ENCODE results near the gene CEMIP. TPM values are rescaled to one million over a fixed set of nuclear protein-coding genes. Genes with fewer than 3 reads are reported as not detected.
A peak's percentile ranks its signal among the peaks of the same experiment; 100 is the strongest.

CEMIP gene
- total and polyA plus RNA-seq, 7 experiments from 2014 or later = 0.02 TPM; not detected in 6

DNA sequence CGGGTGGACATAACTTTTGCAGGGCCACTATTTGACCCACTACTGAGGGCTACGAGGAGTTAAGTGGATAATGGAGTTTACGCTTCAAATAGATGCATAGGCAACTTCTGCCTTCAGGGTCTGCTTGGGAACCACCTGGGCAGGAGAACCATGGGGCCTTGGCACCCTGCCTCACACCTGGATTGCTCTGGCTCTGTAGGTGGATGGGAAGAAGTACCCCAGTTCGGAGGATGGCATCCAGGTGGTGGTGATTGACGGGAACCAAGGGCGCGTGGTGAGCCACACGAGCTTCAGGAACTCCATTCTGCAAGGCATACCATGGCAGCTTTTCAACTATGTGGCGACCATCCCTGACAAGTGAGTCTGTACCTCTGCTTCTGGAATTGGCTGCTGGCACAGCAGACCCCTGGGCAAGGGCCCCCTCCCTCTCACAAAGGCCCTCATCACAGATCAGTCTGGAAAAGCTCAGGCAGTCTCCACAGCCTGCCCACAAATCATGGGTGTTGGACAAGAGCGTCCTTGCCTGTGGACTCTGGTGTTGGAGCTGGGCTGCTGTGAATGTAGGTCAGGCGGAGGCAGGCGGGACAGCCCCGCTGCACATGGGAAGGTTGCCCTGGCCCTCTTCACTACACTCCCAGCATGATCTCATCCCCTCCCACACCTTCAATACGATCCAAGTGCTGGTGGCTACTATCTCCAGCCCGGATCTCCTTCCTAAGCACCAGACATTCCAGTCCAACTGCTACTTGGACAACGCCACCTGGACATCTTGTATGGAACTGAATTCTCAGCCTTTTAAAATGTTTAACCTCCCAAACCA lies 163.8 kb downstream of the CEMIP start:
- H3K4me1 Mint-ChIP-seq = peaks cover 0 to 6% (median 0%) of the 10 kb centered on the region in 7 donors
- CTCF ChIA-PET = no interaction called here
- Histone ChIP-seq H3K9me3 (ENCODE audit: control insufficient read depth in 2 of 3, low read length in 3 of 3) (no peaks in the 10 kb centered on the region), H3K27me3 (ENCODE audit: control insufficient read depth in 2 of 2, insufficient read depth in 2 of 2, low read length in 2 of 2) (no peaks in the 10 kb centered on the region), H3K27ac (ENCODE audit: low read depth, low read length) (no peak overlapping the region), H3K4me3 (ENCODE audit: low read length) (no peak overlapping the region), H3K36me3 (ENCODE audit: control insufficient read depth in 2 of 3, insufficient read depth in 3 of 3, low read length in 3 of 3) (peaks cover 5 to 69% (median 5%) of the 10 kb centered on the region in 3 experiments), H3K4me1 (ENCODE audit: control insufficient read depth in 2 of 2, insufficient read depth in 2 of 2, low read length in 2 of 2) (no peaks in the 10 kb centered on the region)
- H3K36me3 Mint-ChIP-seq = peaks cover 8 to 63% (median 39%) of the 10 kb centered on the region in 5 donors
- H3K27me3 Mint-ChIP-seq = no peaks in the 10 kb centered on the region
- DNase-seq (no peak), ATAC-seq (no peak)
- H3K27ac Mint-ChIP-seq = no peak overlapping the region
- no peak overlapping the region for H3K4me3 Mint-ChIP-seq
- H3K9me3 Mint-ChIP-seq = peaks cover 0 to 2% (median 0%) of the 10 kb centered on the region in 11 donors
- intact Hi-C loops (cut with micrococcal nuclease) = no loop called here
- POLR2A ChIA-PET = no interaction called here

DNA sequence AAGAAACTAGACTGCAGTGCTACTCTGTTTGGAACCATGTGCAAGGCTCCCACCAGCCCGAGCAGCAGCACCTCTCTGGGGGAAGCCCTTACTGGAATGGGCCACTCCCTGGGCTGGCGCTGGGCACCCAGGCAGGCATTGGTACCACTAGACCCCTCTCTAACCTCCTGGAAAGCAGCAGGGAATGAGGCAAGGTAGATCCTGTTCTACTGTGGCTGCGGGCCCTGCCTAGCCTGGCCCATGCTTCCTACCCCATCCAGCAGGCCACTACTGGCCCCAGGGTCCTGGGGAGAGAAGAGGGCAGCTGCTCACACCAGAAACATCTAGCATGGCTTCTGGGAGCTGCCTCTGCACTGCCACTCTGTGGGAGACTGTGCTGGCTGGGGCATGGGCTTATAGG lies 165.6 kb downstream of the CEMIP start:
- H3K27ac Mint-ChIP-seq = no peak overlapping the region
- Histone ChIP-seq H3K27me3 (ENCODE audit: control insufficient read depth in 2 of 2, insufficient read depth in 2 of 2, low read length in 2 of 2) (no peaks in the 10 kb centered on the region), H3K27ac (ENCODE audit: low read depth, low read length) (no peak overlapping the region), H3K9me3 (ENCODE audit: control insufficient read depth in 2 of 3, low read length in 3 of 3) (no peaks in the 10 kb centered on the region), H3K4me1 (ENCODE audit: control insufficient read depth in 2 of 2, insufficient read depth in 2 of 2, low read length in 2 of 2) (no peaks in the 10 kb centered on the region), H3K36me3 (ENCODE audit: control insufficient read depth in 2 of 3, insufficient read depth in 3 of 3, low read length in 3 of 3) (peaks cover 5 to 88% (median 15%) of the 10 kb centered on the region in 3 experiments), H3K4me3 (ENCODE audit: low read length) (no peak overlapping the region)
- no peak overlapping the region for H3K4me3 Mint-ChIP-seq
- ChIA-PET POLR2A (no interaction called here), CTCF (no interaction called here)
- DNase-seq = no peak
- ATAC-seq = no peak
- H3K36me3 Mint-ChIP-seq = peaks cover 12 to 77% (median 50%) of the 10 kb centered on the region in 5 donors
- intact Hi-C loops (cut with micrococcal nuclease) = no loop called here
- H3K4me1 Mint-ChIP-seq = peaks cover 0 to 6% (median 0%) of the 10 kb centered on the region in 7 donors
- no peaks in the 10 kb centered on the region for H3K27me3 Mint-ChIP-seq
- H3K9me3 Mint-ChIP-seq = no peaks in the 10 kb centered on the region

DNA sequence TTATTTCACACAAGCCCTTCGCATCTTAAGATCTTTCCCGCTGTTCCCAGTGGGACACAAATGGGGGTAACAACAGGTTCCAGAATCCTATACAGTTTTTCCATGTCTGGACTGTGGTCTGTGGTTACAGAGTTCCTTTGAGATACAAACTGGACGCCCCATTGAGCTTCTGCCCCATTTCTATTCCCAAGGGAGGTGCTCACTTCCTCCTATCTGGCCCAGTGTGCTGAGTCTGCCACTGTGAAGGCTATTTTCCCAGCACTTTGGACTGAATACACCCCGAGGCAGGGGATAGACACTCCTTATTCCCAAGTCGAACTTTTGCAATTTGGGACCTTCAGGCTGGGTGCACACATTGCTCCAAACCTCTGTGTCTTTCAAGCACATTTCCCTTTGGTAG lies 166.4 kb downstream of the CEMIP start:
- Mint-ChIP-seq H3K9me3 (no peaks in the 10 kb centered on the region), H3K4me1 (peaks cover 0 to 6% (median 0%) of the 10 kb centered on the region in 7 donors), H3K36me3 (peaks cover 12 to 81% (median 54%) of the 10 kb centered on the region in 5 donors), H3K27ac (peak overlapping the region in 1 of 9 donors; percentile 63), H3K4me3 (no peak overlapping the region), H3K27me3 (no peaks in the 10 kb centered on the region)
- H3K4me3 ChIP-seq (ENCODE audit: low read length) = no peak overlapping the region
- no peak overlapping the region for H3K27ac ChIP-seq (ENCODE audit: low read depth, low read length)
- POLR2A ChIA-PET = no interaction called here
- CTCF ChIA-PET = interaction anchor here (0.6 kb wide), 1 partner anchor 22 kb away, joined by 3 read pairs; no protein-coding TSS in a partner anchor
- ATAC-seq (no peak), DNase-seq (no peak)
- no peaks in the 10 kb centered on the region for H3K27me3 ChIP-seq (ENCODE audit: control insufficient read depth in 2 of 2, insufficient read depth in 2 of 2, low read length in 2 of 2)
- H3K36me3 ChIP-seq (ENCODE audit: control insufficient read depth in 2 of 3, insufficient read depth in 3 of 3, low read length in 3 of 3) = peaks cover 5 to 91% (median 13%) of the 10 kb centered on the region in 3 experiments
- H3K9me3 ChIP-seq (ENCODE audit: control insufficient read depth in 2 of 3, low read length in 3 of 3) = no peaks in the 10 kb centered on the region
- H3K4me1 ChIP-seq (ENCODE audit: control insufficient read depth in 2 of 2, insufficient read depth in 2 of 2, low read length in 2 of 2) = no peaks in the 10 kb centered on the region
- intact Hi-C loops (cut with micrococcal nuclease) = no loop called here

DNA sequence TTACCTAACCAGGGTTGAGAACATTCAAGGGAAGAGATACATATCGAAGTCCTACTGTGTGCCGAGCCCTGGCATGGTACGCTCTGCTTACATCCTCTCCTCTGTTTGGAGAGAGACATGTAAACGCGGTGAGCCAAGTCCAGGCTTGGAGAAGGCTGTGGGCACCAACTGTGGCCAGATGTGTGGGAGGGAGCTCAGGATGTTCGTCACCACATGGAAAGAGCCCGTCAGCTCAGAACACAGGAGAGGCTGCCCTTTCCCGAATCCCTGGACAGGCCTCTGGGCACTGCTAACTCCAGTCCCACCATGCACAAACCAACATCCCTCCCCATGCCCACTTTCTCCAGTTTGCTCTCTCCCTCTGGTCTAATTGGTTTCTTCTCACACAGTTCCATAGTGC lies 167.4 kb downstream of the CEMIP start:
- Mint-ChIP-seq H3K27ac (peak overlapping the region in 1 of 9 donors; percentile 62), H3K36me3 (peaks cover 11 to 82% (median 56%) of the 10 kb centered on the region in 5 donors), H3K9me3 (no peaks in the 10 kb centered on the region), H3K4me1 (peaks cover 0 to 6% (median 0%) of the 10 kb centered on the region in 7 donors), H3K4me3 (no peak overlapping the region), H3K27me3 (no peaks in the 10 kb centered on the region)
- no peaks in the 10 kb centered on the region for H3K4me1 ChIP-seq (ENCODE audit: control insufficient read depth in 2 of 2, insufficient read depth in 2 of 2, low read length in 2 of 2)
- POLR2A ChIA-PET = no interaction called here
- H3K36me3 ChIP-seq (ENCODE audit: control insufficient read depth in 2 of 3, insufficient read depth in 3 of 3, low read length in 3 of 3) = peaks cover 5 to 92% (median 14%) of the 10 kb centered on the region in 3 experiments
- no peak overlapping the region for H3K27ac ChIP-seq (ENCODE audit: low read depth, low read length)
- intact Hi-C loops (cut with micrococcal nuclease) = no loop called here
- ATAC-seq (no peak), DNase-seq (no peak)
- no peaks in the 10 kb centered on the region for H3K9me3 ChIP-seq (ENCODE audit: control insufficient read depth in 2 of 3, low read length in 3 of 3)
- H3K4me3 ChIP-seq (ENCODE audit: low read length) = no peak overlapping the region
- CTCF ChIA-PET = no interaction called here
- H3K27me3 ChIP-seq (ENCODE audit: control insufficient read depth in 2 of 2, insufficient read depth in 2 of 2, low read length in 2 of 2) = no peaks in the 10 kb centered on the region

DNA sequence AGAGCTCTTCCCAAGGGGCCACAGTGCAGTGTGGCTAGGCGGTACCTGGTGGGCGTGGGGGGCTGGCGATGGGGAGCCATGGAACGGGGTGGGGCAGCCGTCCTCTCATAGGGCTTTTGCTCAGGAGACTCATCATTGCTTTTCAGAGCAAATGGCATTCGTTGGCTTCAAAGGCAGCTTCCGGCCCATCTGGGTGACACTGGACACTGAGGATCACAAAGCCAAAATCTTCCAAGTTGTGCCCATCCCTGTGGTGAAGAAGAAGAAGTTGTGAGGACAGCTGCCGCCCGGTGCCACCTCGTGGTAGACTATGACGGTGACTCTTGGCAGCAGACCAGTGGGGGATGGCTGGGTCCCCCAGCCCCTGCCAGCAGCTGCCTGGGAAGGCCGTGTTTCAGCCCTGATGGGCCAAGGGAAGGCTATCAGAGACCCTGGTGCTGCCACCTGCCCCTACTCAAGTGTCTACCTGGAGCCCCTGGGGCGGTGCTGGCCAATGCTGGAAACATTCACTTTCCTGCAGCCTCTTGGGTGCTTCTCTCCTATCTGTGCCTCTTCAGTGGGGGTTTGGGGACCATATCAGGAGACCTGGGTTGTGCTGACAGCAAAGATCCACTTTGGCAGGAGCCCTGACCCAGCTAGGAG lies 169.6 kb downstream of the CEMIP start:
- intact Hi-C loops (cut with micrococcal nuclease) = no loop called here
- Mint-ChIP-seq H3K27me3 (no peaks in the 10 kb centered on the region), H3K4me1 (peaks cover 0 to 6% (median 0%) of the 10 kb centered on the region in 7 donors), H3K27ac (peak overlapping the region in 1 of 9 donors; percentile 41), H3K36me3 (peaks cover 16 to 77% (median 62%) of the 10 kb centered on the region in 5 donors), H3K9me3 (no peaks in the 10 kb centered on the region), H3K4me3 (no peak overlapping the region)
- Histone ChIP-seq H3K9me3 (ENCODE audit: control insufficient read depth in 2 of 3, low read length in 3 of 3) (no peaks in the 10 kb centered on the region), H3K27me3 (ENCODE audit: control insufficient read depth in 2 of 2, insufficient read depth in 2 of 2, low read length in 2 of 2) (no peaks in the 10 kb centered on the region), H3K4me1 (ENCODE audit: control insufficient read depth in 2 of 2, insufficient read depth in 2 of 2, low read length in 2 of 2) (no peaks in the 10 kb centered on the region), H3K36me3 (ENCODE audit: control insufficient read depth in 2 of 3, insufficient read depth in 3 of 3, low read length in 3 of 3) (peaks cover 5 to 88% (median 14%) of the 10 kb centered on the region in 3 experiments), H3K4me3 (ENCODE audit: low read length) (no peak overlapping the region), H3K27ac (ENCODE audit: low read depth, low read length) (no peak overlapping the region)
- CTCF ChIA-PET = no interaction called here
- POLR2A ChIA-PET = no interaction called here
- DNase-seq = no peak
- ATAC-seq = no peak

DNA sequence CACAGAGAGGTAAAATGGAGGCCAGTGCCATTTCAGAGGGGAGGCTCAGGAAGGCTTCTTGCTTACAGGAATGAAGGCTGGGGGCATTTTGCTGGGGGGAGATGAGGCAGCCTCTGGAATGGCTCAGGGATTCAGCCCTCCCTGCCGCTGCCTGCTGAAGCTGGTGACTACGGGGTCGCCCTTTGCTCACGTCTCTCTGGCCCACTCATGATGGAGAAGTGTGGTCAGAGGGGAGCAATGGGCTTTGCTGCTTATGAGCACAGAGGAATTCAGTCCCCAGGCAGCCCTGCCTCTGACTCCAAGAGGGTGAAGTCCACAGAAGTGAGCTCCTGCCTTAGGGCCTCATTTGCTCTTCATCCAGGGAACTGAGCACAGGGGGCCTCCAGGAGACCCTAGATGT lies 170.6 kb downstream of the CEMIP start:
- intact Hi-C loops (cut with micrococcal nuclease) = no loop called here
- no peak overlapping the region for H3K27ac ChIP-seq (ENCODE audit: low read depth, low read length)
- no peak for DNase-seq
- H3K9me3 ChIP-seq (ENCODE audit: control insufficient read depth in 2 of 3, low read length in 3 of 3) = no peaks in the 10 kb centered on the region
- no peak for ATAC-seq
- peaks cover 16 to 76% (median 56%) of the 10 kb centered on the region in 5 donors for H3K36me3 Mint-ChIP-seq
- no peaks in the 10 kb centered on the region for H3K27me3 ChIP-seq (ENCODE audit: control insufficient read depth in 2 of 2, insufficient read depth in 2 of 2, low read length in 2 of 2)
- H3K27me3 Mint-ChIP-seq = no peaks in the 10 kb centered on the region
- H3K9me3 Mint-ChIP-seq = no peaks in the 10 kb centered on the region
- H3K27ac Mint-ChIP-seq = peak overlapping the region in 1 of 9 donors; percentile 65
- ChIA-PET POLR2A (no interaction called here), CTCF (no interaction called here)
- no peak overlapping the region for H3K4me3 Mint-ChIP-seq
- peaks cover 5 to 94% (median 14%) of the 10 kb centered on the region in 3 experiments for H3K36me3 ChIP-seq (ENCODE audit: control insufficient read depth in 2 of 3, insufficient read depth in 3 of 3, low read length in 3 of 3)
- peaks cover 0 to 6% (median 0%) of the 10 kb centered on the region in 7 donors for H3K4me1 Mint-ChIP-seq
- no peaks in the 10 kb centered on the region for H3K4me1 ChIP-seq (ENCODE audit: control insufficient read depth in 2 of 2, insufficient read depth in 2 of 2, low read length in 2 of 2)
- H3K4me3 ChIP-seq (ENCODE audit: low read length) = no peak overlapping the region

Data from naive thymus-derived CD4-positive, alpha-beta T cell (primary cell).